Common myeloid progenitor, CD34-positive (primary cell): ENCODE measurements around the gene C10orf88.

Experiments
- CTCF ChIA-PET: fragments of 350-600 bp; sonication (Branson Sonifier 250); formaldehyde crosslinking; loops from one replicate; lab custom pipeline; 2021; ENCODE audit warnings: antibody characterized with exemption; lab: Charles Lee
- POLR2A ChIA-PET: fragments of 350-600 bp; sonication (Branson Sonifier 250); formaldehyde crosslinking; loops from one replicate; lab custom pipeline; 2021; ENCODE audit warnings: antibody characterized with exemption; lab: Charles Lee
- DNase-seq, 3 donors: peaks; one replicate each; pipeline versions ENCODE4 v3.0.0 to v3.0.0-alpha.2; 2013
- H3K27ac ChIP-seq, 2 experiments: 1 replicate in 1 of 2; 2 replicates in 1 of 2; pipeline ENCODE4 v1.7.0; 2013; ENCODE audit warnings: inconsistent platforms in 2 of 2, low read length in 2 of 2, mild to moderate bottlenecking in 2 of 2, low read depth in 1 of 2, moderate library complexity in 1 of 2; ENCODE audit not compliant: severe bottlenecking in 2 of 2, insufficient read depth in 1 of 2, poor library complexity in 1 of 2
- H3K27me3 ChIP-seq, 5 experiments: replicated peaks in 2 of 5; 1 replicate in 3 of 5; 2 replicates in 2 of 5; pipeline versions ENCODE4 v1.6.1 to v1.7.0; 2013; ENCODE audit warnings: low read length in 4 of 5, mild to moderate bottlenecking in 2 of 5, moderate library complexity in 2 of 5, inconsistent platforms in 1 of 5; ENCODE audit not compliant: insufficient read depth in 5 of 5, control insufficient read depth in 4 of 5
- H3K36me3 ChIP-seq, 4 experiments: 1 replicate in 2 of 4; 2 replicates in 2 of 4; pipeline versions ENCODE4 v1.6.1 to v1.7.0; 2013; ENCODE audit warnings: low read length in 3 of 4, control low read depth in 1 of 4, mild to moderate bottlenecking in 1 of 4; ENCODE audit not compliant: control insufficient read depth in 4 of 4, insufficient read depth in 4 of 4
- H3K4me1 ChIP-seq, 4 experiments: 1 replicate in 3 of 4; 2 replicates in 1 of 4; pipeline versions ENCODE4 v1.6.1 to v1.7.1; 2013; ENCODE audit warnings: low read length in 3 of 4, mild to moderate bottlenecking in 3 of 4, control low read depth in 1 of 4, inconsistent platforms in 1 of 4, moderate library complexity in 1 of 4; ENCODE audit not compliant: control insufficient read depth in 4 of 4, insufficient read depth in 4 of 4; ENCODE audit errors: control extremely low read depth in 1 of 4
- H3K4me3 ChIP-seq, 7 experiments: 1 replicate in 4 of 7; 2 replicates in 3 of 7; pipeline versions ENCODE4 v1.5.1 to v1.7.0; 2013; ENCODE audit warnings: mild to moderate bottlenecking in 7 of 7, low read length in 6 of 7, moderate library complexity in 6 of 7, inconsistent platforms in 2 of 7, low read depth in 2 of 7, control low read depth in 1 of 7; ENCODE audit not compliant: insufficient read depth in 4 of 7, control insufficient read depth in 1 of 7; ENCODE audit errors: extremely low read depth in 1 of 7
- H3K9me3 ChIP-seq, 5 experiments: 1 replicate in 4 of 5; 2 replicates in 1 of 5; pipeline versions ENCODE4 v1.6.1 to v1.7.1; 2013; ENCODE audit warnings: low read length in 4 of 5, mild to moderate bottlenecking in 2 of 5, inconsistent platforms in 1 of 5, low read depth in 1 of 5, moderate library complexity in 1 of 5; ENCODE audit not compliant: control insufficient read depth in 4 of 5, insufficient read depth in 2 of 5; ENCODE audit errors: control extremely low read depth in 1 of 5
- WGBS: methylation state at CpG from one replicate; pipeline ENCODE4 v1.1.5; 2013; ENCODE audit not compliant: insufficient coverage; 5-methylcytosine and 5-hydroxymethylcytosine counted together

C10orf88 gene

GRCh38 chr10:122997864-122998263 is 43.8 kb upstream of the C10orf88 start:
- H3K27ac ChIP-seq, result no peak overlapping the region
- no peaks in the 10 kb centered on the region for H3K9me3 ChIP-seq
- ChIA-PET CTCF (interaction anchor here (0.9 to 1.3 kb wide), 2 partner anchors 8 to 16 kb away, joined by 3 to 4 read pairs; no protein-coding TSS in a partner anchor), POLR2A (interaction anchor here (1.1 kb wide), 1 partner anchor 17 kb away, joined by 3 read pairs; the partner anchor contains the start of gene PSTK)
- H3K36me3 ChIP-seq, result peaks cover 16 to 55% (median 28%) of the 10 kb centered on the region in 4 experiments
- H3K4me1 ChIP-seq, result no peaks in the 10 kb centered on the region
- H3K27me3 ChIP-seq, result no peaks in the 10 kb centered on the region
- 100% methylated on average over 2 of the region's 3 CpGs for WGBS
- H3K4me3 ChIP-seq, result no peak overlapping the region
- no peak for DNase-seq

GRCh38 chr10:122995936-122996335 is 41.9 kb upstream of the C10orf88 start:
- no peaks in the 10 kb centered on the region for H3K27me3 ChIP-seq
- DNase-seq, result no peak
- 96% methylated on average over 3 of the region's 4 CpGs for WGBS
- no peaks in the 10 kb centered on the region for H3K4me1 ChIP-seq
- no peaks in the 10 kb centered on the region for H3K9me3 ChIP-seq
- H3K36me3 ChIP-seq, result peaks cover 16 to 55% (median 31%) of the 10 kb centered on the region in 4 experiments
- CTCF ChIA-PET, result interaction anchor here (1.0 to 1.3 kb wide), 2 partner anchors 15 kb away, joined by 3 to 5 read pairs; partner anchors contain the start of gene PSTK
- no peak overlapping the region for H3K27ac ChIP-seq
- POLR2A ChIA-PET, result no interaction called here
- H3K4me3 ChIP-seq, result no peak overlapping the region

- CTCF ChIA-PET, result interaction anchor here (1.8 kb wide), 1 partner anchor 9 kb away, joined by 7 read pairs; no protein-coding TSS in a partner anchor
- DNase-seq, result no peak
- POLR2A ChIA-PET, result no interaction called here
These were observed 39.8 kb upstream of the C10orf88 start for GRCh38 chr10:122993797-122994336.

GRCh38 chr10:122992031-122992585 is 38.1 kb upstream of the C10orf88 start:
- POLR2A ChIA-PET, result no interaction called here
- CTCF ChIA-PET, result interaction anchor here (2.9 kb wide), 1 partner anchor 10 kb away, joined by 11 read pairs; no protein-coding TSS in a partner anchor
- Histone ChIP-seq H3K4me3 (no peak overlapping the region), H3K36me3 (peaks cover 16 to 40% (median 27%) of the 10 kb centered on the region in 4 experiments), H3K27ac (no peak overlapping the region), H3K4me1 (no peaks in the 10 kb centered on the region), H3K27me3 (no peaks in the 10 kb centered on the region), H3K9me3 (no peaks in the 10 kb centered on the region)
- WGBS, result no CpG with 5 or more reads among the region's 1 CpG
- no peak for DNase-seq

More at GRCh38 chr10:122993797-122994336, 39.8 kb upstream of the C10orf88 start:
- WGBS, result 98% methylated on average over 5 of the region's 6 CpGs
- Histone ChIP-seq H3K4me3 (no peak overlapping the region), H3K27me3 (no peaks in the 10 kb centered on the region), H3K4me1 (no peaks in the 10 kb centered on the region), H3K36me3 (peaks cover 18 to 49% (median 33%) of the 10 kb centered on the region in 4 experiments), H3K27ac (no peak overlapping the region), H3K9me3 (no peaks in the 10 kb centered on the region)

GRCh38 chr10:122990278-122990677 is 36.3 kb upstream of the C10orf88 start:
- Histone ChIP-seq H3K27ac (no peak overlapping the region), H3K27me3 (no peaks in the 10 kb centered on the region), H3K4me3 (no peak overlapping the region), H3K4me1 (no peaks in the 10 kb centered on the region), H3K36me3 (peaks cover 9 to 23% (median 17%) of the 10 kb centered on the region in 4 experiments), H3K9me3 (no peaks in the 10 kb centered on the region)
- 67% methylated on average over 3 of the region's 5 CpGs for WGBS
- ChIA-PET CTCF (interaction anchor here (1.3 to 2.9 kb wide), 2 partner anchors 8 to 9 kb away, joined by 3 to 11 read pairs; no protein-coding TSS in a partner anchor), POLR2A (no interaction called here)
- no peak for DNase-seq

GRCh38 chr10:122988501-122988900 is 34.5 kb upstream of the C10orf88 start:
- H3K36me3 ChIP-seq, result peaks cover 3 to 12% (median 4%) of the 10 kb centered on the region in 4 experiments
- no peaks in the 10 kb centered on the region for H3K9me3 ChIP-seq
- no peak overlapping the region for H3K4me3 ChIP-seq
- H3K27ac ChIP-seq, result no peak overlapping the region
- H3K4me1 ChIP-seq, result no peaks in the 10 kb centered on the region
- no peak for DNase-seq
- CTCF ChIA-PET, result no interaction called here
- POLR2A ChIA-PET, result no interaction called here
- no CpG with 5 or more reads among the region's 2 CpGs for WGBS
- H3K27me3 ChIP-seq, result no peaks in the 10 kb centered on the region

GRCh38 chr10:122986335-122986734 is 32.3 kb upstream of the C10orf88 start:
- CTCF ChIA-PET, result no interaction called here
- no peak for DNase-seq
- no peak overlapping the region for H3K27ac ChIP-seq

More at GRCh38 chr10:122986335-122986734, 32.3 kb upstream of the C10orf88 start:
- Histone ChIP-seq H3K4me3 (no peak overlapping the region), H3K27me3 (no peaks in the 10 kb centered on the region), H3K9me3 (no peaks in the 10 kb centered on the region), H3K4me1 (peaks cover 0 to 4% (median 2%) of the 10 kb centered on the region in 4 experiments), H3K36me3 (peaks cover 0 to 12% (median 2%) of the 10 kb centered on the region in 4 experiments)
- 100% methylated on average over 1 of the region's 6 CpGs for WGBS
- POLR2A ChIA-PET, result no interaction called here
